A549 (cell line): ENCODE data around the gene HPSE. TPM values are rescaled to one million over a fixed set of nuclear protein-coding genes. Genes with fewer than 3 reads are reported as not detected.

ENCODE experiments used
- ATAC-seq, 2 experiments: fragments of 200-7000 bp in 1 of 2; fragments of >200 bp in 1 of 2; cut with Nextera tagmentation in 1 of 2; cut with Tn5 transposase in 1 of 2; 3 replicates each; pipeline versions ENCODE4 v1.8.0 to v1.9.1; 2018 to 2020; ENCODE audit warnings: mild to moderate bottlenecking in 1 of 2, moderate library complexity in 1 of 2
- CTCF ChIA-PET: fragments of 300-600 bp; sonication (Branson Sonifier 250); formaldehyde crosslinking; extraction: SDS; loops from one replicate; lab custom pipeline; 2021; ENCODE audit warnings: antibody characterized with exemption, inconsistent platforms; lab: Yijun Ruan, JAX
- POLR2A ChIA-PET: fragments of 350-600 bp; formaldehyde crosslinking; extraction: SDS; loops from one replicate; lab custom pipeline; 2021; ENCODE audit warnings: antibody characterized with exemption, inconsistent platforms; lab: Yijun Ruan, JAX
- DNase-seq, 2 experiments: peaks; one replicate each; pipeline versions ENCODE4 v3.0.0 to v3.0.0-alpha.2; 2011 to 2016; ENCODE audit warnings: low read depth in 1 of 2, low spot score in 1 of 2
- FAIRE-seq: peaks from 2 replicates; lab custom pipeline; 2011; peaks lifted over from hg19 to GRCh38; lab: Jason Lieb, UNC
- H3K27ac ChIP-seq, 2 experiments: fragments of >200 bp; sonication (Bioruptor Twin); formaldehyde crosslinking; 3 replicates each; pipeline ENCODE4 v1.5.1; 2016 to 2017
- H3K4me1 ChIP-seq: fragments of >200 bp; sonication (Bioruptor Twin); formaldehyde crosslinking; 3 replicates; pipeline ENCODE4 v1.6.1; 2016
- H3K4me2 ChIP-seq: fragments of >200 bp; sonication (Bioruptor Twin); formaldehyde crosslinking; 3 replicates; pipeline ENCODE4 v1.6.1; 2016
- H3K4me3 ChIP-seq: fragments of >200 bp; sonication (Bioruptor Twin); formaldehyde crosslinking; 3 replicates; pipeline ENCODE4 v1.5.1; 2016
- H3K9me3 ChIP-seq: fragments of >200 bp; sonication (Bioruptor Twin); formaldehyde crosslinking; 3 replicates; pipeline ENCODE4 v1.6.1; 2016
- BHLHE40 ChIP-seq: IDR thresholded peaks from 2 replicates; pipeline ENCODE4 v1.6.1; 2012; ENCODE audit warnings: low read depth, low read length, inconsistent platforms
- CEBPB ChIP-seq, 2 experiments: fragments of >200 bp in 1 of 2; sonication (Bioruptor Twin) in 1 of 2; formaldehyde crosslinking in 1 of 2; IDR thresholded peaks; 2 replicates each; pipeline ENCODE4 v1.6.1; 2012 to 2016
- CHD2 ChIP-seq: fragments of 150-350 bp; IDR thresholded peaks from 2 replicates; pipeline ENCODE4 v1.6.1; 2014; ENCODE audit warnings: low read length; ENCODE audit not compliant: partially characterized antibody
- FOSB ChIP-seq: fragments of 250-450 bp; sonication (Bioruptor Pico); IDR thresholded peaks from 2 replicates; pipeline ENCODE4 v1.5.0; 2020; ENCODE audit warnings: mild to moderate bottlenecking, moderate library complexity
- FOSL2 ChIP-seq, 2 experiments: fragments of 450-650 bp in 1 of 2; fragments of >200 bp in 1 of 2; sonication (Bioruptor Twin) in 1 of 2; formaldehyde crosslinking; IDR thresholded peaks; 2 replicates each; pipeline versions ENCODE4 v1.5.0 to v1.6.1; 2016 to 2020; ENCODE audit warnings: mild to moderate bottlenecking in 1 of 2, moderate library complexity in 1 of 2
- FOXS1 ChIP-seq: fragments of 250-450 bp; sonication (Bioruptor Pico); IDR thresholded peaks from 2 replicates; pipeline ENCODE4 v1.5.0; 2020; ENCODE audit warnings: mild to moderate bottlenecking, moderate library complexity
- GATA3 ChIP-seq: IDR thresholded peaks from 2 replicates; pipeline ENCODE4 v1.6.1; 2012; ENCODE audit warnings: borderline replicate concordance
- HEYL ChIP-seq: fragments of 250-450 bp; sonication (Bioruptor Pico); IDR thresholded peaks from 2 replicates; pipeline ENCODE4 v1.8.0; 2021; ENCODE audit warnings: mild to moderate bottlenecking, moderate library complexity
- HOXA7 ChIP-seq: fragments of 250-450 bp; sonication (Bioruptor Pico); IDR thresholded peaks from 2 replicates; pipeline ENCODE4 v1.5.0; 2020; ENCODE audit warnings: mild to moderate bottlenecking, moderate library complexity
- JUN ChIP-seq, 2 experiments: fragments of >200 bp; sonication (Bioruptor Twin); formaldehyde crosslinking; IDR thresholded peaks; 2 replicates in 1 of 2; 3 replicates in 1 of 2; pipeline ENCODE4 v1.6.1; 2016 to 2017
- JUNB ChIP-seq: fragments of >200 bp; sonication (Bioruptor Twin); formaldehyde crosslinking; IDR thresholded peaks from 2 replicates; pipeline ENCODE4 v1.6.1; 2016
- KDM1A ChIP-seq: fragments of 200-600 bp; sonication (generic); IDR thresholded peaks from 2 replicates; pipeline ENCODE4 v1.6.1; 2016; ENCODE audit warnings: low read depth, mild to moderate bottlenecking
- KDM5A ChIP-seq: fragments of 200-600 bp; sonication (generic); IDR thresholded peaks from 2 replicates; pipeline ENCODE4 v1.6.1; 2016; ENCODE audit warnings: antibody characterized with exemption, mild to moderate bottlenecking
- NR3C1 ChIP-seq: fragments of >200 bp; sonication (Bioruptor Twin); formaldehyde crosslinking; IDR thresholded peaks from 3 replicates; pipeline ENCODE4 v1.6.1; 2017
- PHF8 ChIP-seq: fragments of 200-600 bp; sonication (generic); IDR thresholded peaks from 2 replicates; pipeline ENCODE4 v1.6.1; 2016; ENCODE audit warnings: low read depth, mild to moderate bottlenecking, antibody characterized with exemption, moderate library complexity, borderline replicate concordance
- RARB ChIP-seq: fragments of 250-450 bp; sonication (Bioruptor Pico); IDR thresholded peaks from 2 replicates; pipeline ENCODE4 v1.8.0; 2021; ENCODE audit warnings: mild to moderate bottlenecking, moderate library complexity
- RCOR1 ChIP-seq: fragments of 150-350 bp; IDR thresholded peaks from 2 replicates; pipeline ENCODE4 v1.6.1; 2014; ENCODE audit warnings: antibody characterized with exemption, low read length, low read depth
- RNF2 ChIP-seq: fragments of 200-600 bp; sonication (generic); IDR thresholded peaks from 2 replicates; pipeline ENCODE4 v1.6.1; 2016; ENCODE audit warnings: low read depth, mild to moderate bottlenecking, antibody characterized with exemption, moderate library complexity, borderline replicate concordance
- SMC3 ChIP-seq: fragments of >200 bp; sonication (Bioruptor Twin); formaldehyde crosslinking; IDR thresholded peaks from 3 replicates; pipeline ENCODE4 v1.6.1; 2018; ENCODE audit warnings: inconsistent platforms
- TFCP2L1 ChIP-seq: fragments of 250-450 bp; sonication (Bioruptor Pico); IDR thresholded peaks from 2 replicates; pipeline ENCODE4 v1.5.0; 2021; ENCODE audit warnings: mild to moderate bottlenecking
- ZC3H11A ChIP-seq: fragments of 450-650 bp; IDR thresholded peaks from 2 replicates; pipeline ENCODE4 v1.6.1; 2014; ENCODE audit warnings: antibody characterized with exemption, mild to moderate bottlenecking
- ZNF302 ChIP-seq: fragments of 250-450 bp; sonication (Bioruptor Pico); IDR thresholded peaks from 2 replicates; pipeline ENCODE4 v1.9.0; 2021; ENCODE audit warnings: inconsistent platforms, mild to moderate bottlenecking, moderate library complexity
- ZSCAN20 ChIP-seq: fragments of 250-450 bp; sonication (Bioruptor Pico); IDR thresholded peaks from 2 replicates; pipeline ENCODE4 v1.8.0; 2022; ENCODE audit warnings: mild to moderate bottlenecking, moderate library complexity
- whole genome bisulfite sequencing: methylation state at CpG from one replicate; pipeline ENCODE4 v1.1.6; 2017; ENCODE audit errors: missing lambda C conversion rate; 5-methylcytosine and 5-hydroxymethylcytosine counted together
- polyA plus RNA-seq, 4 experiments: library from polyadenylated mRNA; depleted of rRNA in 3 of 4; stranded (reverse); fragments of >200 nt; fragmentation: RNase III in 1 of 4; extraction: RNeasy Plus Mini Kit Qiagen cat#74134 plus additional on column Dnase treatment in 1 of 4; gene quantifications; 2 replicates in 3 of 4; 3 replicates in 1 of 4; pipeline ENCODE4 v1.2.3, GENCODE V29; 2011 to 2017
- TF ChIP-seq, protein P1 (sequence below): fragments of >200 bp; sonication (Bioruptor Twin); formaldehyde crosslinking; IDR thresholded peaks from 2 replicates; pipeline ENCODE4 v1.6.1; 2016
- TF ChIP-seq, protein P2 (sequence below): fragments of 250-450 bp; sonication (Bioruptor Pico); IDR thresholded peaks from 2 replicates; pipeline ENCODE4 v1.5.0; 2021; ENCODE audit warnings: mild to moderate bottlenecking, moderate library complexity, borderline replicate concordance
- TF ChIP-seq, protein P3 (sequence below): fragments of >200 bp; sonication (Bioruptor Twin); formaldehyde crosslinking; IDR thresholded peaks from 3 replicates; pipeline ENCODE4 v1.5.1; 2016
- TF ChIP-seq, protein P4 (sequence below): fragments of 200-600 bp; sonication (generic); IDR thresholded peaks from 2 replicates; pipeline ENCODE4 v1.6.1; 2016; ENCODE audit warnings: antibody characterized with exemption, mild to moderate bottlenecking, moderate library complexity

The HPSE gene
- polyA plus RNA-seq, 2 of the 4 experiments (the other 2 are of a cell fraction): 0.72 to 1.7 TPM

DNA sequence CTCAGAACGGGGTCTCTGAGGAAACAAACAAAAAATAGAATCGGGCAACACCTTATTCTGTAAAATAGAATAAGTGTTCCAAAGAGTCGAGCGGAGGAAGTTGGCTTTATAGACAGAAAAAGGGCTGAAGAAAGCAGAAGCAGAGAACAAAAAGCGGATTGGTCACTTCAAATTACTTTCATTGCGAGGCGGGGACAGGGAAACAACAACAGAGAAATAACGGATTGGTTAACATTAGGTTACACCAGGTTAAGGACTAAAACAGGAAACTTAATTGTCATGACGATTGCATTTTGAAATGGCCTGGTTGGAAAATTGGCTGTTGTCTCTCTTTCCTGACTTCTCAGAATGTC lies 49.6 kb downstream of the HPSE start:
- peak overlapping the region; percentile 62 for H3K4me3 ChIP-seq
- ChIA-PET POLR2A (interaction anchor here (0.6 to 1.7 kb wide), 17 partner anchors 8 to 855 kb away, joined by 3 to 16 read pairs (median 4); partner anchors contain the start of genes COPS4, HELQ, HNRNPDL and MRPS18C), CTCF (interaction anchor here (0.6 to 3.7 kb wide), 9 partner anchors 8 to 210 kb away, joined by 3 to 19 read pairs (median 3); no protein-coding TSS in a partner anchor)
- TF ChIP-seq CEBPB (IDR thresholded peaks at IDR 0.05): no peak
- no peak for TF ChIP-seq SMC3
- TF ChIP-seq CHD2: no peak
- TF ChIP-seq RARB (CRISPR knock-in tag): peak; percentile 67; the same call in 1 of the 2 replicates
- no peak for TF ChIP-seq HEYL (CRISPR knock-in tag)
- TF ChIP-seq ZC3H11A: no peak
- TF ChIP-seq, protein P1, sequence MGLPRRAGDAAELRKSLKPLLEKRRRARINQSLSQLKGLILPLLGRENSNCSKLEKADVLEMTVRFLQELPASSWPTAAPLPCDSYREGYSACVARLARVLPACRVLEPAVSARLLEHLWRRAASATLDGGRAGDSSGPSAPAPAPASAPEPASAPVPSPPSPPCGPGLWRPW: no peak
- no peak for TF ChIP-seq TFCP2L1 (CRISPR knock-in tag)
- TF ChIP-seq, protein P2, sequence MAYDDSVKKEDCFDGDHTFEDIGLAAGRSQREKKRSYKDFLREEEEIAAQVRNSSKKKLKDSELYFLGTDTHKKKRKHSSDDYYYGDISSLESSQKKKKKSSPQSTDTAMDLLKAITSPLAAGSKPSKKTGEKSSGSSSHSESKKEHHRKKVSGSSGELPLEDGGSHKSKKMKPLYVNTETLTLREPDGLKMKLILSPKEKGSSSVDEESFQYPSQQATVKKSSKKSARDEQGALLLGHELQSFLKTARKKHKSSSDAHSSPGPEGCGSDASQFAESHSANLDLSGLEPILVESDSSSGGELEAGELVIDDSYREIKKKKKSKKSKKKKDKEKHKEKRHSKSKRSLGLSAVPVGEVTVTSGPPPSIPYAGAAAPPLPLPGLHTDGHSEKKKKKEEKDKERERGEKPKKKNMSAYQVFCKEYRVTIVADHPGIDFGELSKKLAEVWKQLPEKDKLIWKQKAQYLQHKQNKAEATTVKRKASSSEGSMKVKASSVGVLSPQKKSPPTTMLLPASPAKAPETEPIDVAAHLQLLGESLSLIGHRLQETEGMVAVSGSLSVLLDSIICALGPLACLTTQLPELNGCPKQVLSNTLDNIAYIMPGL (CRISPR knock-in tag): no peak
- 0 out of 5 replicates have a peak, but pooled peaks of 1 of the 2 experiments have one; percentile 0 for TF ChIP-seq JUN (IDR thresholded peaks at IDR 0.05)
- TF ChIP-seq ZSCAN20 (CRISPR knock-in tag): no peak
- FAIRE-seq: no peak
- no peaks in the 10 kb centered on the region for H3K9me3 ChIP-seq
- DNase-seq: peak; percentile 15 to 54
- under 1% methylated on average over 9 of the region's 9 CpGs for WGBS
- peak; percentile 22 to 39; a peak in 3 of 6 replicates for ATAC-seq
- H3K4me2 ChIP-seq: peak overlapping the region; percentile 61
- peak overlapping the region; percentile 98 to 99 for H3K27ac ChIP-seq
- peaks cover 20% of the 10 kb centered on the region; the same call in 2 of the 3 replicates for H3K4me1 ChIP-seq

DNA sequence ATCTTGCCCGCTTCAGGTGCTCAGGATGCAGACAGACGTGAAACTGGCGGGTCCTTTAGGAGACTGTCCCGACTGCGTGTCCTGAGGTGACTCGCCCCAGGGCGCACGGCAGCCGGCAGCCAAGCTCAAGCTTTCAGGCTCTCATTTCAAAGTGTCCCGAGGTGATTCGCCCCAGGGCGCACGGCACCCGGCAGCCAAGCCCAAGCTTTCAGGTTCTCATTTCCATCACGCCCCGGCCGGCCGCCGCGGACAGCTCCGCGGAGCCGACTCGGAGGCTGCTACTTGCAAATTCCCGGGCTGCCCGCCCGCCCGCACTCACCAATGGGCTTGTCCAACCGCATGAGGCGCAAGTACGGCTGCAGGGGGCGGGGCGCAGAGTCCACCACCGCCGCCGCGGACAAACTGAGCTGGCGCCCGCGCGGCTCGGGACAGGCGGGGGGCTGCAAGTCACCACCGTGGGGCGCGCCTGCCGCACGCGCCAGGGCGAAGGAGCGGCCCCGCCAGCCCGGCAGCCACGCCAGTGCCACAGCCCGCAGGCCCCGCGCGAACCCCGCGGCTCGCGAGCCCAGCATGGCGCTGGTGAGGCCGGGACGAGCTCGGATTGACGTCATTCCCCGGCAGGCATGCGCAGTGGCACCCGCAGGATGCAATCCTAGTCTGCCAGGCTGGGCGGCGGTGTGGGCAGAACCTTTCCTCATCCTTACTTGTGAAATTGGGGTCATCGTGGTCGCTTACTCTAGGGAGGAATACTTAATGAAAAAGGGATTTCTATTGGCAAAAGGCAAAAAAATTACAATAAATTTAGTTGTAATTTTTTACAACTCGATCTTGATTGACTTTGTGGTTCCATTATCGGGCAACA lies 50.2 kb downstream of the HPSE start, which contains the start of gene COQ2:
COQ2 (minus strand) TSS at position 606 of the 862 bp plus-strand sequence; CDS start at position 572, 34 bp downstream.
- under 1% methylated on average over 21 of the region's 76 CpGs for WGBS
- ChIA-PET CTCF (interaction anchor here (0.6 to 3.7 kb wide), 12 partner anchors 9 to 237 kb away, joined by 3 to 19 read pairs (median 4); no protein-coding TSS in a partner anchor), POLR2A (interaction anchor here (0.6 to 1.7 kb wide), 19 partner anchors 9 to 855 kb away, joined by 3 to 16 read pairs (median 4); partner anchors contain the start of genes COPS4, HELQ, HNRNPDL and MRPS18C)
- Histone ChIP-seq H3K4me1 (peaks cover 20% of the 10 kb centered on the region; the same call in 2 of the 3 replicates), H3K9me3 (no peaks in the 10 kb centered on the region), H3K4me2 (peak within 1 kb of the TSS; percentile 91), H3K27ac (peak within 1 kb of the TSS; percentile 98 to 99), H3K4me3 (peak within 1 kb of the TSS; percentile 62)
- peak; percentile 94 to 95 for ATAC-seq
- peak; percentile 89 to 92 for DNase-seq
- FAIRE-seq: no peak
- no peak for TF ChIP-seq GATA3
- TF ChIP-seq HOXA7 (CRISPR knock-in tag): no peak
- TF ChIP-seq, protein P3, sequence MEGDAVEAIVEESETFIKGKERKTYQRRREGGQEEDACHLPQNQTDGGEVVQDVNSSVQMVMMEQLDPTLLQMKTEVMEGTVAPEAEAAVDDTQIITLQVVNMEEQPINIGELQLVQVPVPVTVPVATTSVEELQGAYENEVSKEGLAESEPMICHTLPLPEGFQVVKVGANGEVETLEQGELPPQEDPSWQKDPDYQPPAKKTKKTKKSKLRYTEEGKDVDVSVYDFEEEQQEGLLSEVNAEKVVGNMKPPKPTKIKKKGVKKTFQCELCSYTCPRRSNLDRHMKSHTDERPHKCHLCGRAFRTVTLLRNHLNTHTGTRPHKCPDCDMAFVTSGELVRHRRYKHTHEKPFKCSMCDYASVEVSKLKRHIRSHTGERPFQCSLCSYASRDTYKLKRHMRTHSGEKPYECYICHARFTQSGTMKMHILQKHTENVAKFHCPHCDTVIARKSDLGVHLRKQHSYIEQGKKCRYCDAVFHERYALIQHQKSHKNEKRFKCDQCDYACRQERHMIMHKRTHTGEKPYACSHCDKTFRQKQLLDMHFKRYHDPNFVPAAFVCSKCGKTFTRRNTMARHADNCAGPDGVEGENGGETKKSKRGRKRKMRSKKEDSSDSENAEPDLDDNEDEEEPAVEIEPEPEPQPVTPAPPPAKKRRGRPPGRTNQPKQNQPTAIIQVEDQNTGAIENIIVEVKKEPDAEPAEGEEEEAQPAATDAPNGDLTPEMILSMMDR: peak; percentile 8; the same call in 1 of the 3 replicates
- peak; percentile 78 for TF ChIP-seq PHF8
- no peak for TF ChIP-seq ZNF302 (CRISPR knock-in tag)
- TF ChIP-seq, protein P1: no peak
- TF ChIP-seq ZSCAN20 (CRISPR knock-in tag): no peak
- TF ChIP-seq JUNB: no peak
- 0 out of 2 replicates have a peak, but pooled peaks have one; percentile 21 for TF ChIP-seq KDM5A
- TF ChIP-seq FOXS1 (CRISPR knock-in tag): no peak
- TF ChIP-seq CEBPB (IDR thresholded peaks at IDR 0.05): 0 out of 4 replicates have a peak, but pooled peaks of 1 of the 2 experiments have one; percentile 36
- TF ChIP-seq FOSL2 (IDR thresholded peaks at IDR 0.05): no peak
- no peak for TF ChIP-seq FOSL2 (CRISPR knock-in tag; IDR thresholded peaks at IDR 0.05)
- TF ChIP-seq KDM1A: no peak
- TF ChIP-seq, protein P4, sequence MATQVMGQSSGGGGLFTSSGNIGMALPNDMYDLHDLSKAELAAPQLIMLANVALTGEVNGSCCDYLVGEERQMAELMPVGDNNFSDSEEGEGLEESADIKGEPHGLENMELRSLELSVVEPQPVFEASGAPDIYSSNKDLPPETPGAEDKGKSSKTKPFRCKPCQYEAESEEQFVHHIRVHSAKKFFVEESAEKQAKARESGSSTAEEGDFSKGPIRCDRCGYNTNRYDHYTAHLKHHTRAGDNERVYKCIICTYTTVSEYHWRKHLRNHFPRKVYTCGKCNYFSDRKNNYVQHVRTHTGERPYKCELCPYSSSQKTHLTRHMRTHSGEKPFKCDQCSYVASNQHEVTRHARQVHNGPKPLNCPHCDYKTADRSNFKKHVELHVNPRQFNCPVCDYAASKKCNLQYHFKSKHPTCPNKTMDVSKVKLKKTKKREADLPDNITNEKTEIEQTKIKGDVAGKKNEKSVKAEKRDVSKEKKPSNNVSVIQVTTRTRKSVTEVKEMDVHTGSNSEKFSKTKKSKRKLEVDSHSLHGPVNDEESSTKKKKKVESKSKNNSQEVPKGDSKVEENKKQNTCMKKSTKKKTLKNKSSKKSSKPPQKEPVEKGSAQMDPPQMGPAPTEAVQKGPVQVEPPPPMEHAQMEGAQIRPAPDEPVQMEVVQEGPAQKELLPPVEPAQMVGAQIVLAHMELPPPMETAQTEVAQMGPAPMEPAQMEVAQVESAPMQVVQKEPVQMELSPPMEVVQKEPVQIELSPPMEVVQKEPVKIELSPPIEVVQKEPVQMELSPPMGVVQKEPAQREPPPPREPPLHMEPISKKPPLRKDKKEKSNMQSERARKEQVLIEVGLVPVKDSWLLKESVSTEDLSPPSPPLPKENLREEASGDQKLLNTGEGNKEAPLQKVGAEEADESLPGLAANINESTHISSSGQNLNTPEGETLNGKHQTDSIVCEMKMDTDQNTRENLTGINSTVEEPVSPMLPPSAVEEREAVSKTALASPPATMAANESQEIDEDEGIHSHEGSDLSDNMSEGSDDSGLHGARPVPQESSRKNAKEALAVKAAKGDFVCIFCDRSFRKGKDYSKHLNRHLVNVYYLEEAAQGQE: peak; percentile 81
- no peak for TF ChIP-seq HEYL (CRISPR knock-in tag)
- no peak for TF ChIP-seq FOSB
- no peak for TF ChIP-seq RCOR1
- TF ChIP-seq NR3C1: no peak
- no peak for TF ChIP-seq BHLHE40
- no peak for TF ChIP-seq RNF2
